Measurements from ENCODE around the gene SEMA4C.

The SEMA4C gene

DNA sequence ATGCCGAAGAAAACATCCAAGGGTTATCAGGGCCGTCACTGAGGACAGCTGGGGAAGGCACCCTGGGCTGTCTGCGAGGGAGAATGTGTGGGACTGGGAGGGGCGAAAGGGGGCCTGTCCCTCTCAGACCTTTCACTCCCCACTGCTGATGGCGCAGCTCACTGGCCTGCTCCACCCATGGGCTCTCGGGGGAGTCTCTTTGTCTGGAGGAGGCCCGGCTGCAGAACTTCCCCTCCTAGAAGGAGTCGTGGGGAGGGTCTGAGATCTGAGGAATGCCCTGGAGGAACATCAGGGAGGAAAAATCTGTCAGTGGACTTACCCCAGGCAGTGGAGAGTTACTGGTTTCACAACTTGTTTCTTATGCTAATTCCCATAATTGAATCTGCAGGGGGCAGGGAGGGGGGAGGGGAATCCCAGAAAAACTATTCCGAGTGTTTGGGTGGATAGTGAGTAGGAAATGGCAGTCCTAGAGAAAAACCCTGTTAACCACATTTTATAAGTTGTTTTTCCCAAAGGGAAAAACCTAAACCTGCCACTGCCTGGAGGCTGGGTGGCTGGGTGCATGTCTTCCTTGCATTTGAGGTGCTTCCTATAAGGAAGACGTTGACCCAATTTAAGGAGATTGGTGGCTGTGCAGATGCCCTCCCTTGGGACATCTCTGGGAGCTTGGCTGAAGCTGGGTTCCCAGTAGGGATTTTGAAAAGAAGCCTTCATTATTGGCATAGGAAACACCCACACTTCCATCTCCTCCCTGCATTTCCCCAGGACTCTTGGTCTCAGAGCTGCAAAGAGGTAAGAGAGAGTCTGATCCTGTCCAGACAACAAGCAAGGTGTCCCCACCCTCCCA, 11.7 kb upstream of the SEMA4C start:
- Histone ChIP-seq H3K9ac (ENCODE audit: low read length in 5 of 5) (no peak overlapping the region), H3K36me3 (ENCODE audit: control insufficient read depth in 5 of 5, insufficient read depth in 5 of 5, low read length in 5 of 5) (no peaks in the 10 kb centered on the region), H3K27me3 (ENCODE audit: control insufficient read depth in 5 of 5, insufficient read depth in 4 of 5, low read length in 5 of 5) (peaks cover 0 to 7% (median 3%) of the 10 kb centered on the region in 5 donors), H3K4me1 (ENCODE audit: control insufficient read depth in 5 of 5, insufficient read depth in 5 of 5, low read length in 5 of 5) (peaks cover 0 to 30% (median 0%) of the 10 kb centered on the region in 5 donors), H3K27ac (ENCODE audit: low read depth, low read length) (no peak overlapping the region), H3K4me3 (ENCODE audit: low read depth in 1 of 5, low read length in 5 of 5) (no peak overlapping the region), H3K9me3 (ENCODE audit: control insufficient read depth in 5 of 5, low read length in 5 of 5) (no peaks in the 10 kb centered on the region)

DNA sequence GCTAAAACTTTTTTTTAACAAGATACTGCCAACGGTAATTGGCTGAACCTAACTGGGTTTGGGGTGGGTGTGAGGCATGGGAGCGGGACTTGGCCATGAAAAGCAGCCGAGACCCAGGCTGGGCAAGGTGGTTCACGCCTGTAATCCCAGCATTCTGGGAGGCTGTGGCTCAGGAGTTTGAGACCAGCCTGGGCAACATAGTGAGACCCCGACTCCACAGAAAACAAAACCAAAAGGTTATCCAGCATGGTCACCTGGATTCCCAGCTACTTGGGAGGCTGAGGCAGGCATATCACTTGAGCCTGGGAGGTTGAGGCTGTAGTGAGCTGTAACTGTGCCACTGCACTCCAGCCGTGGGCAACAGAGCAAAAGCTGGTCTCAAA, 11.0 kb upstream of the SEMA4C start:
- peaks cover 0 to 28% (median 0%) of the 10 kb centered on the region in 5 donors for H3K4me1 ChIP-seq (ENCODE audit: control insufficient read depth in 5 of 5, insufficient read depth in 5 of 5, low read length in 5 of 5)
- H3K9me3 ChIP-seq (ENCODE audit: control insufficient read depth in 5 of 5, low read length in 5 of 5): no peaks in the 10 kb centered on the region
- H3K36me3 ChIP-seq (ENCODE audit: control insufficient read depth in 5 of 5, insufficient read depth in 5 of 5, low read length in 5 of 5): no peaks in the 10 kb centered on the region
- no peak overlapping the region for H3K9ac ChIP-seq (ENCODE audit: low read length in 5 of 5)
- H3K4me3 ChIP-seq (ENCODE audit: low read depth in 1 of 5, low read length in 5 of 5): no peak overlapping the region
- no peak overlapping the region for H3K27ac ChIP-seq (ENCODE audit: low read depth, low read length)
- peaks cover 0 to 7% (median 3%) of the 10 kb centered on the region in 5 donors for H3K27me3 ChIP-seq (ENCODE audit: control insufficient read depth in 5 of 5, insufficient read depth in 4 of 5, low read length in 5 of 5)

DNA sequence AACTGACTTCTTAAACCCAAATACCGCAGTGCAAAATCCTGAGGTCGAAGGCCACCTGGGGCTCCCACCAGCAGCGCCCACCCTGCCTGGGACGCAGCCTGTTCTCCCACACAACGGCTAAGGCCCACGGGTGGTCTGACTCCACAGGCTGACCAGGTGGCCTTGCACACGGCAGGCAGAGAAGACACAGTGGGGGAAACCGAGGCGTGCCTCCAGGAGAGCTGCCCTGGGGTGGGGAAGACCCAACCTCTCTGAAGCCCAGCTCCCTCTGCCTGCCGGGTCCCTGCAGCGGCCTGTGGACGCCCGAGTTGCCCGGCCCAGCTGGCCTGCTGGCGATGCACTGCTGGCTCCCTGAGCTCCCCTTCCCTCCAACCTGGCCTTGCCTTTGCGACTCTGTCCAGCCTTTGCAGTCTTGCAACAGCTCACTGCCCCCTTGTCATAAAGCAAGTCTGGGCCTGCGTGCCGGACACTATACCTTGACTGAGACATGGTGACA, 9.7 kb upstream of the SEMA4C start:
- peaks cover 0 to 22% (median 5%) of the 10 kb centered on the region in 5 donors for H3K4me1 ChIP-seq (ENCODE audit: control insufficient read depth in 5 of 5, insufficient read depth in 5 of 5, low read length in 5 of 5)

DNA sequence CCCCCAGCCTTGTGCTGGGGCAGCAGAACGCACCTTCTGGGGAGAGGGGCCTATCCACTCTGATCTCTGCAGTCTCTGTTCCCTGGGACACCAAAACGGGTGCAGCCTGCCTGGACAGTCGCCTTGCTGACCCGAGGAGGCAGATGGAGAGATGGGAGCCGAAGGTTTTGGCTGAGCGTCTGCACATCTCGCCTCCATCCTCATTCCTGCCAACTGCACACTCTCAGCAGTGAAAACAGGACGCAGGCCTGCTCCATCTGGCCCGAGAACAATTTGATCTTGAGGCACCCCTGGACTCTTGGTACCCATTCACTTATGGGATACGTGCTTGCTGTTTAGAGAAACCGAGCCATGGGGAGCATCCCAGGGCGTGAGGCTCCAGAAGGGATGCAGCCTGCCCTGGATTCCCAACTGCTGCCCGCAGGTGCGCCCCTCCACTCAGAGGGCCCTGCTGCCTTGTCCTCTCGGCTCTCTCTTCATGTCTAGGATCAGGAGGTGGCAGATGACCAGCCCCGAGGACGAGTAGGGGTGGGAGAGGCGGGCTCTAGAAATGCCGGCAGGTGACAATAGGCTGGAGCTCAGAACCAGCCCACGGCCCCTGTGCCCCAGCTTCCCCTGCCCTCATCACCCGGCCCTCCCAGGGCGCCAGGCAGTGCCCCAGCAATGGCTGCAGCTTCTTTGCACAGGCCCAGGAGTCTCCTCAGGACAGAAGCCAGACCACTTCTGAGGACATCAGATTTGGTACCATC, 9.1 kb upstream of the SEMA4C start:
- H3K4me3 ChIP-seq (ENCODE audit: low read depth in 1 of 5, low read length in 5 of 5): no peak overlapping the region
- peaks cover 0 to 22% (median 11%) of the 10 kb centered on the region in 5 donors for H3K4me1 ChIP-seq (ENCODE audit: control insufficient read depth in 5 of 5, insufficient read depth in 5 of 5, low read length in 5 of 5)
- no peak overlapping the region for H3K9ac ChIP-seq (ENCODE audit: low read length in 5 of 5)
- H3K27ac ChIP-seq (ENCODE audit: low read depth, low read length): no peak overlapping the region
- H3K36me3 ChIP-seq (ENCODE audit: control insufficient read depth in 5 of 5, insufficient read depth in 5 of 5, low read length in 5 of 5): no peaks in the 10 kb centered on the region
- no peaks in the 10 kb centered on the region for H3K9me3 ChIP-seq (ENCODE audit: control insufficient read depth in 5 of 5, low read length in 5 of 5)
- H3K27me3 ChIP-seq (ENCODE audit: control insufficient read depth in 5 of 5, insufficient read depth in 4 of 5, low read length in 5 of 5): peaks cover 0 to 7% (median 3%) of the 10 kb centered on the region in 5 donors

More for the DNA sequence above, 9.7 kb upstream of the SEMA4C start:
- no peaks in the 10 kb centered on the region for H3K36me3 ChIP-seq (ENCODE audit: control insufficient read depth in 5 of 5, insufficient read depth in 5 of 5, low read length in 5 of 5)
- no peak overlapping the region for H3K4me3 ChIP-seq (ENCODE audit: low read depth in 1 of 5, low read length in 5 of 5)
- peaks cover 0 to 7% (median 3%) of the 10 kb centered on the region in 5 donors for H3K27me3 ChIP-seq (ENCODE audit: control insufficient read depth in 5 of 5, insufficient read depth in 4 of 5, low read length in 5 of 5)
- H3K27ac ChIP-seq (ENCODE audit: low read depth, low read length): no peak overlapping the region
- no peaks in the 10 kb centered on the region for H3K9me3 ChIP-seq (ENCODE audit: control insufficient read depth in 5 of 5, low read length in 5 of 5)
- H3K9ac ChIP-seq (ENCODE audit: low read length in 5 of 5): no peak overlapping the region

DNA sequence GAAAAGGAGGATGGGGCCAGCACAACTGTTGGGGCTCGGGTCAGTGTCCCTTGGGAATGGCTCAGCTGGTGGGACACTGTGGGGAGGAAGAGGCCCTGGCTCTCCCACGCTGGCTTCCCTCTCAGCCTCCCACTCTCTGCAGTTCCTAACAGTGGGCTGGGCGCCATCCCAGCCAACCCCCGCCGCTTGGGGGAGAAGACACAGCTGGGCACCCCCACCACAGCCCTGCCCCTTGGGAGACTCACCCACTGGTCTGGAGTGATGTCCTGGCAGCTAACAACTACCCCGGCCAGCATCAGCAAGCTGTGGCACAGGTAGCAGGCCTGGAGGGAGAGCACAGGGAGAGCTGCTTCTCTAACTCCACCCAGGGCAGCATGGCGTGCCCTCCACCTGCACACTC, 8.3 kb upstream of the SEMA4C start:
- H3K4me1 ChIP-seq (ENCODE audit: control insufficient read depth in 5 of 5, insufficient read depth in 5 of 5, low read length in 5 of 5): peaks cover 3 to 29% (median 18%) of the 10 kb centered on the region in 5 donors
- H3K27me3 ChIP-seq (ENCODE audit: control insufficient read depth in 5 of 5, insufficient read depth in 4 of 5, low read length in 5 of 5): peaks cover 0 to 7% (median 3%) of the 10 kb centered on the region in 5 donors
- H3K27ac ChIP-seq (ENCODE audit: low read depth, low read length): no peak overlapping the region
- H3K4me3 ChIP-seq (ENCODE audit: low read depth in 1 of 5, low read length in 5 of 5): no peak overlapping the region
- H3K9ac ChIP-seq (ENCODE audit: low read length in 5 of 5): no peak overlapping the region
- no peaks in the 10 kb centered on the region for H3K9me3 ChIP-seq (ENCODE audit: control insufficient read depth in 5 of 5, low read length in 5 of 5)
- no peaks in the 10 kb centered on the region for H3K36me3 ChIP-seq (ENCODE audit: control insufficient read depth in 5 of 5, insufficient read depth in 5 of 5, low read length in 5 of 5)

DNA sequence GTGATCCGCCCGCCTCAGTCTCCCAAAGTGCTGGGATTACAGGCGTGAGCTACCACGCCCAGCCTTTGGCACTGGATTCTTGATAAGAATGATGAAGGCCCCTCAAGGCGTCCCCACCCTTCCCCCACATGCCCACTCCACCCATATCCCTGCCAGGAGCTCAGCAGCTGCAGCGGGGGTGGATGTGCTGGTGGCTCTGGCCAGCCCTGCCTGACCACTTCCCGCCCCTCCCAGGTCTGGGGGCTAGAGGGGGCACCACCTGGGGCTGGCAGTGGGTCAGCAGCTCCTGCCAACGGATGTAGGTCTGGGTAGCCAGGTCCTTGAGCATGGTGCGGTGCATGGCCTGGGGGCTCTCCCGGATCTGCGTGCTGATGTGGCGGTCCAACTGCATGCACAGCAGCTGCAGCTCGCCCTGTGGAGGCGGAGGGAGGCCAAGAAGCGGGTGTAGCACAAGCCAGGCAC, 7.8 kb upstream of the SEMA4C start:
- no peaks in the 10 kb centered on the region for H3K9me3 ChIP-seq (ENCODE audit: control insufficient read depth in 5 of 5, low read length in 5 of 5)
- H3K27ac ChIP-seq (ENCODE audit: low read depth, low read length): no peak overlapping the region
- H3K9ac ChIP-seq (ENCODE audit: low read length in 5 of 5): no peak overlapping the region
- peaks cover 3 to 34% (median 23%) of the 10 kb centered on the region in 5 donors for H3K4me1 ChIP-seq (ENCODE audit: control insufficient read depth in 5 of 5, insufficient read depth in 5 of 5, low read length in 5 of 5)
- peaks cover 0 to 7% (median 3%) of the 10 kb centered on the region in 5 donors for H3K27me3 ChIP-seq (ENCODE audit: control insufficient read depth in 5 of 5, insufficient read depth in 4 of 5, low read length in 5 of 5)
- H3K36me3 ChIP-seq (ENCODE audit: control insufficient read depth in 5 of 5, insufficient read depth in 5 of 5, low read length in 5 of 5): no peaks in the 10 kb centered on the region
- H3K4me3 ChIP-seq (ENCODE audit: low read depth in 1 of 5, low read length in 5 of 5): no peak overlapping the region

DNA sequence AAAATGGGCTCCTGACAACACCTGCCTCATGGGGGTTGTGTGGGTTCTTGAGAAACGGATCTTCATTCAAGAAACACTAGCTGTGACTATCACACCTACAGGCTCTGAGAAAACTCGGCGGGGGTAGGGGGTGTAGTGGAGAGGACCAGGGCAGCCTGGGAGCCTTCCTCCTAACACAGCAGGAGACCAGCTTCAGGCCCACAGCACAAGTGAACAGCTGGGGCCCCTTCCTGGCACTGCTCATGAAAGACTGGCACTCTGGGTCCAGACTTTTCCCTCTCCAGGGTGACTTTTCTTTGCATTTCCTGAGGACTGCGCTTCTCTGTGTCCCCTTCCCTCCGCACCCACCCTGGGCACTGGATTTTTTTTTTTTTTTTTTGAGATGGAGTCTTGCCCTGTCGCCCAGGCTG, 7.2 kb upstream of the SEMA4C start:
- peaks cover 0 to 7% (median 0%) of the 10 kb centered on the region in 5 donors for H3K27me3 ChIP-seq (ENCODE audit: control insufficient read depth in 5 of 5, insufficient read depth in 4 of 5, low read length in 5 of 5)
- no peaks in the 10 kb centered on the region for H3K9me3 ChIP-seq (ENCODE audit: control insufficient read depth in 5 of 5, low read length in 5 of 5)
- no peak overlapping the region for H3K27ac ChIP-seq (ENCODE audit: low read depth, low read length)
- H3K4me3 ChIP-seq (ENCODE audit: low read depth in 1 of 5, low read length in 5 of 5): no peak overlapping the region
- H3K9ac ChIP-seq (ENCODE audit: low read length in 5 of 5): no peak overlapping the region
- no peaks in the 10 kb centered on the region for H3K36me3 ChIP-seq (ENCODE audit: control insufficient read depth in 5 of 5, insufficient read depth in 5 of 5, low read length in 5 of 5)
- H3K4me1 ChIP-seq (ENCODE audit: control insufficient read depth in 5 of 5, insufficient read depth in 5 of 5, low read length in 5 of 5): peaks cover 3 to 35% (median 23%) of the 10 kb centered on the region in 5 donors

DNA sequence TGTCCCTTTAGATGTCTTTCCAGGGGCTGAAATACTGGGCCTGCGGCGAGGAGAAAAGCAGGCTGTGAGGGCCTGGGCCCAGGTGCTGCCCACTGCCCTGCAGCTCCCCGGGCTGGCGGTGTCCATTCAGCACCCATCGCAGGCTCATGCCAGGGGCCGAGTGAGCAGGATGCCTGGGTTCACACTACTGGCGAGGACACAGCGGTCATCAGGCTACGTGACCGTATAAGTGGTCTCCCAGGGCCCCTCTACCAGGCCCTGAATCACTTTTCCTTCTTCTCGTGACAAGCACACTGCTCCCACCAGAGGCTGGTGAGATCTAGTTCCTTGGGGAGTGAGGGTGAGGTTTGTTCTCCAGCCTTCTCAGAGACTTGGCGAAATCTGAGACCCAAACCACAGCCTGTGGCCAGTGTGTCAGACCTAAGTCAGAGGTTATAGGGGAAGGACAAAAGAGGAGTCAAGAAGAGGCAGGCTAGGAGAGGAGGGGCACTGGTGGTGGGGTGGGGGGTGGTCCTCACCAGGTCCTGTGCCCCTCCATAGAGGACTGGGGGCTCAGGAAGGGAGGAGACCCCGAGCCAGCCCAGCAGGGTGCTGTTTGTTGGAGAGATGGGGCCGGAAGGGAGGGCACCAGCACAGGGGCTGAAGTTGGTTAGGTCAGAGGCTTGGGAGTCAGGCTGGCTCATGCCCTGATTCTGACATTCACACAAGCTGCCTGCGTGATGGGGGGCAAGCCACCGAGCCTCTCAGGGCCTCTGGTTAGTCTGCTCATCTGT, 6.6 kb upstream of the SEMA4C start:
- Histone ChIP-seq H3K36me3 (ENCODE audit: control insufficient read depth in 5 of 5, insufficient read depth in 5 of 5, low read length in 5 of 5) (no peaks in the 10 kb centered on the region), H3K4me3 (ENCODE audit: low read depth in 1 of 5, low read length in 5 of 5) (no peak overlapping the region), H3K9ac (ENCODE audit: low read length in 5 of 5) (no peak overlapping the region), H3K27ac (ENCODE audit: low read depth, low read length) (no peak overlapping the region), H3K9me3 (ENCODE audit: control insufficient read depth in 5 of 5, low read length in 5 of 5) (no peaks in the 10 kb centered on the region), H3K27me3 (ENCODE audit: control insufficient read depth in 5 of 5, insufficient read depth in 4 of 5, low read length in 5 of 5) (peaks cover 0 to 7% (median 0%) of the 10 kb centered on the region in 5 donors), H3K4me1 (ENCODE audit: control insufficient read depth in 5 of 5, insufficient read depth in 5 of 5, low read length in 5 of 5) (peaks cover 3 to 32% (median 23%) of the 10 kb centered on the region in 5 donors)

DNA sequence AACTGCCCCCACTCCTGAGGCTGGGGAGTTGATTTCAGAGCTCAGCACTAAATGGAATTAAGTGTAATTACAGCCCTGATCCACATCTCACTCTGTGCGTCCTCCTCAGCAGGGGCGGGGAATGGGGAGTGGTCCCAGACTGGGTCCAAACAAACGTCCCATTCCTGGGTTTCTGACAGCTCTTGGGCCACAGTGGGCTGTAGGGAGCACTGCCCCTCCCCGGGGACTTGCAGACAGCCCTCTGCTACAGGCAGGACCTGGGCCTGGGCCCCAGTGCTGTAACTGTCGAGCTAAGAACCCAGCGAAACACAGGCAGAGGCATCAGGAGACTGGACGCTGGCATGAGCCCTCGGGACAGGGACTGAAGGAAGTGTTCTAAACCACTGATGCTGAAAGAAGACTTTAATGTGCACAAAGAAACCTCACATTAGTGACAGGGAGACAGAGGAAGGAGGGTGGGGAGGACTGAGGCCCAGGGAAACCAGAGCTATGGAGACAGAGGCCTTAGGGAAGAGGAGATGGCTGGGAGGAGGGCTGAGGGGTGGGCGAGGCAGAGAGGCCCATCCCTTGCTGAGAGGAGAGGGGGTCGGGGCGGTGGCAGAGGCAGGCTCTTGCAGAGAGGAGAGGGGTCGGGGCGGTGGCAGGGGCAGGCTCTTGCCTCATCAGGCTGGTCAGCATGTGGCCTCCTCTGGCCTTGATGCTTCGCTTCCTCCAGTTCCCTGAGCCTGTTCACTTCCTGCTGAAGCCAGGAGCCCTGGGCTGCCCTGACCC, 5.8 kb upstream of the SEMA4C start:
- H3K27ac ChIP-seq (ENCODE audit: low read depth, low read length): no peak overlapping the region
- no peak overlapping the region for H3K4me3 ChIP-seq (ENCODE audit: low read depth in 1 of 5, low read length in 5 of 5)
- no peaks in the 10 kb centered on the region for H3K9me3 ChIP-seq (ENCODE audit: control insufficient read depth in 5 of 5, low read length in 5 of 5)
- no peak overlapping the region for H3K9ac ChIP-seq (ENCODE audit: low read length in 5 of 5)
- peaks cover 0 to 7% (median 0%) of the 10 kb centered on the region in 5 donors for H3K27me3 ChIP-seq (ENCODE audit: control insufficient read depth in 5 of 5, insufficient read depth in 4 of 5, low read length in 5 of 5)
- peaks cover 3 to 33% (median 27%) of the 10 kb centered on the region in 5 donors for H3K4me1 ChIP-seq (ENCODE audit: control insufficient read depth in 5 of 5, insufficient read depth in 5 of 5, low read length in 5 of 5)
- H3K36me3 ChIP-seq (ENCODE audit: control insufficient read depth in 5 of 5, insufficient read depth in 5 of 5, low read length in 5 of 5): no peaks in the 10 kb centered on the region
